GM12891 (cell line): ENCODE data around the gene KIF18A.

ENCODE experiments used
- PAX5 ChIP-seq: IDR thresholded peaks from 2 replicates; pipeline ENCODE4 v1.6.1; 2011; ENCODE audit warnings: low read length, moderate library complexity, mild to moderate bottlenecking; ENCODE audit not compliant: insufficient read depth, severe bottlenecking
- POLR2A ChIP-seq: IDR thresholded peaks from 2 replicates; pipeline ENCODE4 v1.6.1; 2011; ENCODE audit warnings: low read depth, low read length, control low read depth
- POLR2AphosphoS5 ChIP-seq: IDR thresholded peaks from 2 replicates; pipeline ENCODE4 v1.6.1; 2011; ENCODE audit warnings: low read depth, low read length, control low read depth
- POU2F2 ChIP-seq: IDR thresholded peaks from 2 replicates; pipeline ENCODE4 v1.6.1; 2011; ENCODE audit warnings: low read depth, mild to moderate bottlenecking, control low read depth, low read length, moderate library complexity
- SPI1 ChIP-seq: IDR thresholded peaks from 2 replicates; pipeline ENCODE4 v1.6.1; 2011; ENCODE audit warnings: low read depth, low read length, control low read depth
- TAF1 ChIP-seq: IDR thresholded peaks from 2 replicates; pipeline ENCODE4 v1.6.1; 2011; ENCODE audit warnings: low read depth, low read length, control low read depth

- TF ChIP-seq TAF1 (no peak), POLR2A (no peak), POU2F2 (no peak), POLR2AphosphoS5 (no peak), PAX5 (no peak), SPI1 (no peak)
These were observed 130.4 kb downstream of the KIF18A start for GRCh38 chr11:27977527-27977926.
